T-helper 1 cell treated with Interleukin-12 subunit alpha and Interleukin-12 subunit beta and Interleukin-4 antibody, amounts not matched to agents 30 μg/mL and 1 μg/mL, for 36 hours (primary cell): ENCODE data around the gene MORC2.

Experiments used
- H3K27ac Mint-ChIP-seq: one replicate; pipeline ENCODE4 v1.8.0; 2021; ENCODE audit warnings: mild to moderate bottlenecking, mixed read lengths
- H3K27me3 Mint-ChIP-seq: one replicate; pipeline ENCODE4 v1.8.0; 2021; ENCODE audit warnings: low read depth, mixed read lengths
- H3K36me3 Mint-ChIP-seq: one replicate; pipeline ENCODE4 v1.8.0; 2021; ENCODE audit warnings: low read depth, mixed read lengths
- H3K4me1 Mint-ChIP-seq: one replicate; pipeline ENCODE4 v1.8.0; 2021; ENCODE audit warnings: low read depth, mixed read lengths
- H3K4me3 Mint-ChIP-seq: one replicate; pipeline ENCODE4 v1.8.0; 2021; ENCODE audit warnings: mild to moderate bottlenecking, moderate library complexity, mixed read lengths
- H3K9me3 Mint-ChIP-seq: one replicate; pipeline ENCODE4 v1.8.0; 2021; ENCODE audit warnings: mixed read lengths

Gene MORC2

GRCh38 chr22:30891781-30892180, 76.8 kb downstream of the MORC2 start:
- Mint-ChIP-seq H3K4me3 (no peak overlapping the region), H3K4me1 (peaks cover 8% of the 10 kb centered on the region), H3K27me3 (no peaks in the 10 kb centered on the region), H3K36me3 (no peaks in the 10 kb centered on the region), H3K9me3 (no peaks in the 10 kb centered on the region), H3K27ac (no peak overlapping the region)

GRCh38 chr22:30891443-30891755, 77.2 kb downstream of the MORC2 start:
- Mint-ChIP-seq H3K27ac (no peak overlapping the region), H3K36me3 (peaks cover 2% of the 10 kb centered on the region), H3K4me3 (no peak overlapping the region), H3K9me3 (no peaks in the 10 kb centered on the region), H3K4me1 (peaks cover 8% of the 10 kb centered on the region), H3K27me3 (no peaks in the 10 kb centered on the region)

- H3K36me3 Mint-ChIP-seq, result peaks cover 2% of the 10 kb centered on the region
- H3K27me3 Mint-ChIP-seq, result no peaks in the 10 kb centered on the region
- H3K4me1 Mint-ChIP-seq, result peaks cover 8% of the 10 kb centered on the region
- no peaks in the 10 kb centered on the region for H3K9me3 Mint-ChIP-seq
- H3K4me3 Mint-ChIP-seq, result no peak overlapping the region
- no peak overlapping the region for H3K27ac Mint-ChIP-seq
These were observed 77.7 kb downstream of the MORC2 start for GRCh38 chr22:30890686-30891442.

- H3K27me3 Mint-ChIP-seq, result no peaks in the 10 kb centered on the region
These were observed 78.5 kb downstream of the MORC2 start for GRCh38 chr22:30889996-30890480.

GRCh38 chr22:30889268-30889995, 79.1 kb downstream of the MORC2 start:
- H3K27me3 Mint-ChIP-seq, result no peaks in the 10 kb centered on the region
- no peak overlapping the region for H3K27ac Mint-ChIP-seq
- peaks cover 2% of the 10 kb centered on the region for H3K36me3 Mint-ChIP-seq
- H3K4me1 Mint-ChIP-seq, result peaks cover 8% of the 10 kb centered on the region
- H3K4me3 Mint-ChIP-seq, result no peak overlapping the region
- no peaks in the 10 kb centered on the region for H3K9me3 Mint-ChIP-seq

More at GRCh38 chr22:30889996-30890480, 78.5 kb downstream of the MORC2 start:
- no peak overlapping the region for H3K27ac Mint-ChIP-seq
- H3K9me3 Mint-ChIP-seq, result no peaks in the 10 kb centered on the region
- peaks cover 8% of the 10 kb centered on the region for H3K4me1 Mint-ChIP-seq
- peaks cover 2% of the 10 kb centered on the region for H3K36me3 Mint-ChIP-seq
- H3K4me3 Mint-ChIP-seq, result no peak overlapping the region

- Mint-ChIP-seq H3K27ac (no peak overlapping the region), H3K27me3 (no peaks in the 10 kb centered on the region), H3K9me3 (no peaks in the 10 kb centered on the region), H3K4me1 (no peaks in the 10 kb centered on the region), H3K36me3 (peaks cover 2% of the 10 kb centered on the region), H3K4me3 (no peak overlapping the region)
These were observed 80.7 kb downstream of the MORC2 start for GRCh38 chr22:30887861-30888260.

GRCh38 chr22:30887453-30887852, 81.1 kb downstream of the MORC2 start:
- Mint-ChIP-seq H3K9me3 (no peaks in the 10 kb centered on the region), H3K4me1 (peaks cover under 1% of the 10 kb centered on the region), H3K36me3 (peaks cover 2% of the 10 kb centered on the region), H3K27me3 (no peaks in the 10 kb centered on the region), H3K4me3 (no peak overlapping the region), H3K27ac (no peak overlapping the region)

- Mint-ChIP-seq H3K4me1 (peaks cover 2% of the 10 kb centered on the region), H3K4me3 (no peak overlapping the region), H3K27me3 (no peaks in the 10 kb centered on the region), H3K36me3 (peaks cover 2% of the 10 kb centered on the region), H3K9me3 (no peaks in the 10 kb centered on the region), H3K27ac (no peak overlapping the region)
These were observed 83.0 kb downstream of the MORC2 start for GRCh38 chr22:30885591-30885990.

- H3K4me3 Mint-ChIP-seq, result no peak overlapping the region
- peaks cover 2% of the 10 kb centered on the region for H3K4me1 Mint-ChIP-seq
- H3K27ac Mint-ChIP-seq, result no peak overlapping the region
- no peaks in the 10 kb centered on the region for H3K9me3 Mint-ChIP-seq
- H3K36me3 Mint-ChIP-seq, result peaks cover 2% of the 10 kb centered on the region
- H3K27me3 Mint-ChIP-seq, result no peaks in the 10 kb centered on the region
These were observed 83.6 kb downstream of the MORC2 start for GRCh38 chr22:30885001-30885366.

- no peaks in the 10 kb centered on the region for H3K27me3 Mint-ChIP-seq
- peaks cover 2% of the 10 kb centered on the region for H3K36me3 Mint-ChIP-seq
- no peak overlapping the region for H3K27ac Mint-ChIP-seq
These were observed 84.2 kb downstream of the MORC2 start for GRCh38 chr22:30884211-30885000.

GRCh38 chr22:30883586-30884145, 84.9 kb downstream of the MORC2 start:
- H3K27me3 Mint-ChIP-seq, result no peaks in the 10 kb centered on the region
- no peaks in the 10 kb centered on the region for H3K9me3 Mint-ChIP-seq
- no peak overlapping the region for H3K4me3 Mint-ChIP-seq
- H3K27ac Mint-ChIP-seq, result no peak overlapping the region
- H3K36me3 Mint-ChIP-seq, result peaks cover 2% of the 10 kb centered on the region
- H3K4me1 Mint-ChIP-seq, result peaks cover 2% of the 10 kb centered on the region

More at GRCh38 chr22:30884211-30885000, 84.2 kb downstream of the MORC2 start:
- H3K4me3 Mint-ChIP-seq, result no peak overlapping the region
- no peaks in the 10 kb centered on the region for H3K9me3 Mint-ChIP-seq
- peaks cover 2% of the 10 kb centered on the region for H3K4me1 Mint-ChIP-seq

GRCh38 chr22:30882974-30883533, 85.5 kb downstream of the MORC2 start:
- no peak overlapping the region for H3K27ac Mint-ChIP-seq
- peaks cover 2% of the 10 kb centered on the region for H3K4me1 Mint-ChIP-seq
- H3K36me3 Mint-ChIP-seq, result peaks cover 2% of the 10 kb centered on the region
- H3K9me3 Mint-ChIP-seq, result no peaks in the 10 kb centered on the region
- H3K27me3 Mint-ChIP-seq, result no peaks in the 10 kb centered on the region
- H3K4me3 Mint-ChIP-seq, result no peak overlapping the region

- Mint-ChIP-seq H3K36me3 (peaks cover 2% of the 10 kb centered on the region), H3K9me3 (no peaks in the 10 kb centered on the region), H3K4me1 (peaks cover 2% of the 10 kb centered on the region), H3K27me3 (no peaks in the 10 kb centered on the region), H3K27ac (no peak overlapping the region), H3K4me3 (no peak overlapping the region)
These were observed 86.3 kb downstream of the MORC2 start for GRCh38 chr22:30882184-30882717.
